Skeletal muscle satellite cell (primary cell): ENCODE measurements around the gene ELMO1.

Experiments
- H3K27me3 ChIP-seq: 2 replicates; pipeline ENCODE4 v1.7.0; 2013; ENCODE audit warnings: low read length; ENCODE audit not compliant: control insufficient read depth, insufficient read depth
- H3K36me3 ChIP-seq: 2 replicates; pipeline ENCODE4 v1.7.0; 2013; ENCODE audit warnings: mild to moderate bottlenecking, control low read depth, low read length; ENCODE audit not compliant: insufficient read depth
- H3K4me1 ChIP-seq: 2 replicates; pipeline ENCODE4 v1.7.0; 2013; ENCODE audit warnings: low read length; ENCODE audit not compliant: control insufficient read depth, insufficient read depth
- H3K4me2 ChIP-seq: 2 replicates; pipeline ENCODE4 v1.7.0; 2013; ENCODE audit warnings: mild to moderate bottlenecking, low read length
- H3K4me3 ChIP-seq: 2 replicates; pipeline ENCODE4 v1.7.0; 2013; ENCODE audit warnings: low read length
- H3K9ac ChIP-seq: 2 replicates; pipeline ENCODE4 v1.7.0; 2013; ENCODE audit warnings: mild to moderate bottlenecking, low read depth, low read length, moderate library complexity
- H3K9me3 ChIP-seq: replicated peaks from 2 replicates; pipeline ENCODE4 v1.7.0; 2013; ENCODE audit warnings: mild to moderate bottlenecking, control low read depth, low read length

The ELMO1 gene

DNA sequence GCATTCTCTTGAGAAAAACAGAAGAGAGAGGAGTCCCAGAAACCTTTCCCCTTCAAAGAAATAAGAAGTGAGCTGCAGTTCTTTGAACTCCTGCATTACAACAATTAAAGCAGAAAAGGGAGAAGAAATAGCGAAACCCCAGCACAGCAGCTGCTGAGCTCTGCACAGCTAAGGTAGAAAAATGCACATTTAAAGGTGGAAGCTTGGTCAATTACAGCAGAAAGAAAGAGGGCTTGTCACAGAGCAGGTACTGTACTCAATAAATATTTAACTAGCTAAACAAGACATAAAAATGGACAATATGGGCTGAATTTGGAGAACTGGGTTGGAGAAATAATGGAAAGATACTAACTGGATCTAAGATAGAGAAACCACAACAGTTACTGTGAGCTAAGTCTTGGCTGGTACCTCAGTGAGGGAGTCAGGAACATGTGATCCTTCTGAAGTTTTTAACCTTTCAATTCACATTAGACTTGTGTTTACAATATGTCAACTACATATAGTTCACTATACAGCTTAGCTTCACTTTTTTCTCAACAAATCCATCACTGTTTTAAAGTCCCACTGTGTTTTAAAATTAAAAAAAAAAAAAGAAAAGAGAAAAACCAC lies 332.5 kb downstream of the ELMO1 start:
- no peak overlapping the region for H3K4me2 ChIP-seq
- H3K27me3 ChIP-seq: no peaks in the 10 kb centered on the region
- H3K4me3 ChIP-seq: no peak overlapping the region
- no peak overlapping the region for H3K9ac ChIP-seq
- no peaks in the 10 kb centered on the region for H3K9me3 ChIP-seq
- H3K36me3 ChIP-seq: no peaks in the 10 kb centered on the region
- no peaks in the 10 kb centered on the region for H3K4me1 ChIP-seq

DNA sequence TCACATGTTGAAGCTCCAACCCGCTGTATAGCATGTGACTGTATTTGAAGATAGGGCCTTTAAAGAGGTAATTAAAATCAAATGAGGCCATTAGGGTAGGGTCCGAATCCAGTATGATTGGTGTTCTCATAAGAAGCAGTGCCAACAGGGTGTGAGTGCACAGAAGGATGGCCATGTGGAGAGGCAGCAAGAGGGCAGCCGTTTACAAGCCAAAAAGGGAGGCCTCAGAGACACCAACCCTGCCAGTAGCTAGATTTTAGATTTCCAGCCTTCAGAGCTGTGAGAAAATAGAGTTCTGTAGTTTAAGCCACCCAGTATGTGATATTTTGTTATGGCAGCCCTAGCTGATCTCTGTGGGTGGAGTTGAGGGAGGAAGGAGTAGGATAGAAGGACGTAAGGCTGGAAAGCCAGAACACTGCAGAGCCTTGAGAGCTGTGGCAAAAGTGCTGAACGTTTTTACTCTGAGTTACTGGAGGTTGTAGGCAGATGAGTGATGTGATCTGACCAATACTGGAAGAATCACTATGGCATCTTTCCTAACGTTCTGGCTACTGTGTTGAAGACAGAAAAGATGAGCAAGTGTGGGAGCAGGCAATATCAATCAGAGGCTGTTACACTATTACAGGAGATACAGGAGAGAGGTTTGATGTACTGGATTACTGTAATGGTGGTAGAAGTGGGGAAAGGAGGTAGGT lies 334.9 kb downstream of the ELMO1 start:
- Histone ChIP-seq H3K4me1 (no peaks in the 10 kb centered on the region), H3K4me3 (no peak overlapping the region), H3K4me2 (no peak overlapping the region), H3K36me3 (no peaks in the 10 kb centered on the region), H3K9ac (no peak overlapping the region), H3K27me3 (no peaks in the 10 kb centered on the region), H3K9me3 (no peaks in the 10 kb centered on the region)

DNA sequence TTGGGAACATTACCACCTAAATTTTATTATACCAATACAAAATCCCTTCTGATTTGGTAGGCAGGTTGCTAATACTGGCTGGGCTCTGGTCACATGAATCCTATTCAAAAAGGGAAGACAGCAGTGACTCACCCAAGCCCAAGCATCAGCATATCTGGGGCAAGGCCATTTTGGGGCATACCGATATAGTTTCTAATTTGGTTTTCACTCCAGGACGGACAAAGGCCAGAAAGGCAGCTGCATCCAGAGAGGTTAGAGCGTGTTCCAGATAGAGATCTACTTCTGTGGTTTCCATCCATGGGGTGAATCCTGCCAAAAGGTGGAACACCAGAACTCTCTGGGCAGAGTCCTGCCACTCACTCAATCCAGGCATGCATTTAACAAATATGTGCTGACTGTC lies 335.8 kb downstream of the ELMO1 start:
- Histone ChIP-seq H3K4me2 (no peak overlapping the region), H3K27me3 (no peaks in the 10 kb centered on the region), H3K36me3 (no peaks in the 10 kb centered on the region), H3K4me3 (no peak overlapping the region), H3K4me1 (no peaks in the 10 kb centered on the region), H3K9me3 (no peaks in the 10 kb centered on the region), H3K9ac (no peak overlapping the region)

DNA sequence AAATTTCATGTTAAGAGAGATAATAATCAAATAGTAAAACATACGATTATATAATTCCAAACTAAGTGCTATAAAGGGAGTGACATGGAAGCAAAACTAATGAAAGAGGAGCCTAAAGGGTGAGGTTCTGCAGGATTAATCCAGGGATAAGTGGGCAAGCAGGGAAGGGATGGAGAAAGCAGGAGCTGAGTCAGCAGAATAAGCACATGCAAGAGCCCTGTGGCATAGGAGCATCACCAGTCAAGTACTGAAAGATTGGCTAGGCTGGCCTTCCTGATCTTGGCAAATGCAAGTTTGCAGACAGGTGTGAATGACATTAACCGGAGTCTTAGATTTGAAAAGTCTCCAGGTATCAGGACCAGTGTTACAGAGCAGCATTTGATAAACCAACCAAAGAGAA lies 336.4 kb downstream of the ELMO1 start:
- Histone ChIP-seq H3K4me3 (no peak overlapping the region), H3K9me3 (no peaks in the 10 kb centered on the region), H3K4me1 (no peaks in the 10 kb centered on the region), H3K4me2 (no peak overlapping the region), H3K9ac (no peak overlapping the region), H3K27me3 (no peaks in the 10 kb centered on the region), H3K36me3 (no peaks in the 10 kb centered on the region)

DNA sequence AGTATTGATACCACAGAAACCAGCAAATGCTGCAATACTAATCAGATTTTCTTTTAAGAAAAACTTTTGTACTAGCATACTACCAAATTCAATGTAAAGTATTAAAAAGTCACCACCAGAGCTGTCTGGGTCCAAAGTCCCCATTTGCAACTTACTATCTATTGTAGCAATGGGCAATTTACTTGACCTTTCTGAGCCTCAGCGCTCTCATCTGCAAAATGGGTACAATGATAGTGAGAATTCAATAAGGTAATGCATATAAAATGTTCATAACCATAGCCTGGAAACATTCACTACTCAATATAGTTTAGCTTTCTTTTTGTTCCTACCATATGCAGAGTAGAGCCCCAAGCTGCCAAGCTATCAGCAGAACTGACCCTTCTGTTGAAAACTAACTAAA lies 337.2 kb downstream of the ELMO1 start:
- no peaks in the 10 kb centered on the region for H3K27me3 ChIP-seq
- H3K4me3 ChIP-seq: no peak overlapping the region
- no peak overlapping the region for H3K4me2 ChIP-seq
- no peaks in the 10 kb centered on the region for H3K4me1 ChIP-seq
- H3K9me3 ChIP-seq: no peaks in the 10 kb centered on the region
- no peaks in the 10 kb centered on the region for H3K36me3 ChIP-seq
- H3K9ac ChIP-seq: no peak overlapping the region

DNA sequence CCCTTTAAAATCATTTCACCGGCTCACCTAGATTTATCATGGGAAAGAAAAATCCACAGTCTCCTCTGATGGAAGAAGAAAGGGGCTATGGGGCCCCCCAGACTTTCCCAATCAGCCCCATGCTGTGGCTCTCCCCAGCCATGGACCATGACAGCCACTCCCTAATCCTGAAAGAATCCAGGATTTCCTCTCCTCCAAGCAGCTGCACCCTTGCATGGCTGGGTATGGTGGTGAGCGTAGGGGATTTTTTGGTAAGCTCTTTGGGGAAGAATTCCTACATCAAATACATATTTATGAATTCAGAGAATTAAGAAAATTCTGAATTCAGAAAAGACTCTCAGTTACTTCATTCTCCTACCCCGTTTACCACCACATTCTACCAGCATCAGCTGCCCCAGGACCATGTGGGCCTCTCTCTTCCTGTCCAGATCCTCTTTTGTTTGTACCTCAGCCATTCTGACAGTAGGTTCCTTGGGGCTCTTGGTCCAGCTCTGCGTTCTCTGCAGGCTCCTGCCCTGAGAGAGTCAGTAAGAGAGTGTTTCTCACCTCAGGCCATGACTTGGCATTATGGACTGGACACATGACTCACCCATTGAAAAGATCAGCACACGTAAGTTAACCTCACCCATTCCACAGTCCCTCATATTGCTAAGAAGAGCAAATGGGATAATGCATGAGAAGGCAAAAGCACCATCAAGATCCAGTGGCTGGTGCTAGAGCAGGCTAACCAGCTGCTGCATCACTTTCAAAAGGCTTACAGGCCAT lies 337.8 kb downstream of the ELMO1 start:
- Histone ChIP-seq H3K4me1 (no peaks in the 10 kb centered on the region), H3K9me3 (no peaks in the 10 kb centered on the region), H3K27me3 (no peaks in the 10 kb centered on the region), H3K9ac (no peak overlapping the region), H3K36me3 (no peaks in the 10 kb centered on the region), H3K4me2 (no peak overlapping the region), H3K4me3 (no peak overlapping the region)

DNA sequence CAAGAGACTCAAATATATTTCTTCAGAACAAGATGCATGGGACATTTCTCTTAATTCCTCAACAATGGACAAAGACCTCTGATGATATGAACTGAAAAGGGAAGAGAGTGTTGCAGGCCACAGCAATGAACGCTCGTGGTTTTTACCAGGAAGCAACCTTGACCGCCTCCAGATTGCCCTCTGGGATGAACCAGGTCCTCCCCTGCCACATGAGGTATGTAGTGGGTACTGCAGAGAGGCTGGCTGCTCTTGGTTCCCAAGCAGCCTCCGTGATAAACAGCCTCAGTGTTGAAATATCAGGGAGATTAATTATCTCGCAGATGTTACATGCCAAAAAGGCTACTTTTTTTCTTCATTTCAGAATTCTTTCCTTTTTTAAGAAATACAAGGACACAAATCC lies 338.8 kb downstream of the ELMO1 start:
- Histone ChIP-seq H3K4me3 (no peak overlapping the region), H3K27me3 (no peaks in the 10 kb centered on the region), H3K4me2 (no peak overlapping the region), H3K9ac (no peak overlapping the region), H3K36me3 (no peaks in the 10 kb centered on the region), H3K4me1 (no peaks in the 10 kb centered on the region), H3K9me3 (no peaks in the 10 kb centered on the region)

DNA sequence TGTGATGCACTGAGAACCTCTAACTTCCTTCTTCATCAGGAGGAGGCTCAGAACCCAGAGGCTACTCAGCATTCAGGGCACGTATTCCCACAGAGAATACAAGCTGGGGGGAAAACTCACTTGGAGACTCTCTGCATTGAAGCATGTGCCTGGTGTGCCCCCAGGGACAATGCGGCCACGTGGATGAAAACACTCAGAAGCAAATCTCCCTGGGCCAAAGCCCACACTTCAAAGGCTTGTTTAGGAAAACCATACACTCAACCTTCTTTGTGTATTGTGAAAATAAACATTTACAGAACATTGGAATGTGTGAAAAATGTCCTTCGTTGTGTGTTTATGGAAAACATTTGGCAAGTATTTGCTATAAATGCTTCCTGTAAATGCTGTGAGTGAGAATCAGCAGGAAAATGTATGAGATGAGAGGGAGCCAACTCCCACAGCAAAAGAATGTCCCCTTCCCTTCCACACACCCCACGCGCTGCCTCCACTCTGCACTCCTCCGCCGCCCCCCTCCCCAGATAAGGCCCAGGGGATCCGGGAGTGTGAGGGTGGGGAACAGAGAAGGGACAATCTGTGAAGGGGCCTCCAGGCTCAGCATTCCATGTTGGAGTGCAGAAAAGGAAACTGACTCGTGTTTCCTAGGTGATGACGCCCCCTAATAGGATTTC lies 339.5 kb downstream of the ELMO1 start:
- H3K4me3 ChIP-seq: no peak overlapping the region
- no peaks in the 10 kb centered on the region for H3K4me1 ChIP-seq
- no peaks in the 10 kb centered on the region for H3K36me3 ChIP-seq
- H3K27me3 ChIP-seq: no peaks in the 10 kb centered on the region
- H3K9ac ChIP-seq: no peak overlapping the region
- H3K9me3 ChIP-seq: no peaks in the 10 kb centered on the region
- no peak overlapping the region for H3K4me2 ChIP-seq

DNA sequence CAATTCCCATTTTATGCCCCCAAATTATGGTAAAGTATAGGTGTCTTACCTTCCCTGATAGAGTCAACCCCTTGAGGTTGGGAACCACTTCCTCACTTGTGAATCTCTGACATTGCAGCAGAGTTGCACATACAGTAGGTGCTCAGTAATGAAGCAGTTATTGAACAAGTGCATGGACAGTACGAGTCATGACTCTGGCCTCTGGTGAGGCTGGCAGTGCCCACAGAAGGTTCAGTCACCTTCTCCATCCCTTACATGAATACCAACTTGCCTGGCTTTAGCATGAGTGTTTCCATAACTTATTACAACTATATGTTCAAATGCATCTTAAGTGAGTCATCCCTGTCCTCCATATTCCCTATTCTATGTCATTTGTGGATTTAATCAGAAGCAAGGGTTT lies 340.0 kb downstream of the ELMO1 start:
- H3K4me2 ChIP-seq: no peak overlapping the region
- H3K27me3 ChIP-seq: no peaks in the 10 kb centered on the region
- H3K36me3 ChIP-seq: no peaks in the 10 kb centered on the region
- no peak overlapping the region for H3K4me3 ChIP-seq
- no peak overlapping the region for H3K9ac ChIP-seq
- no peaks in the 10 kb centered on the region for H3K9me3 ChIP-seq
- H3K4me1 ChIP-seq: no peaks in the 10 kb centered on the region

DNA sequence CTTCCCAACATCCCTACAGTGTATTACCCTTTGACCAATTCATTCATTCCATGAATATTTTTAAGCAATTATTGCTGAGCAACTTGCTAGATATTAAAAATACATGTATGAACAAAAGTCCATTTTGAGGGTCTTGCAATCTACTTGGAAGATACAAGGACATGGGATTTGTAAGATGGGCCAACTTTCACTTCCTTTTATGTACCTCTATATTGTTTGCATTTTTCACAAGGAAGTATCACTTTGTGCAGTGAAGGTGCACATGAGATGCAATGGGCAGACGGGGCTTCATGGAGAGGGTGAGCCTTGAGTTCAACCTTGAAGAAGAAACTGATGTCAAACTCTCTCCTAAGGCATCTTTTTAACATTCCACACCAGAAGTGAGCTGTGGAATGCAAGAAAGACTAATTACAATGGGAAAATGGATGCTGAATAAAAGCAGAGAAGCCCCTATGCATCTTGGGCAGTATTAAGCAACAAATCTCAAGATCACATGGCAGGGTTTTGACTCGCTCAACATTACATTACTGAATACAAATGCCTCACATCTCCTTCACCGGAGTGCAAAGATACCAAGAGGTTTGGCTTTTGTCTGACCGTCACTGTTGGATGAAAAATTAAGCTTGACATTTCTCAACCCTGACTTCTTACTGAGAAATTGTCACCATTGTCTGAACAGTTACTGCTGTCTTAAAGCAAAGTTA lies 341.5 kb downstream of the ELMO1 start:
- Histone ChIP-seq H3K27me3 (no peaks in the 10 kb centered on the region), H3K4me3 (no peak overlapping the region), H3K4me2 (no peak overlapping the region), H3K4me1 (no peaks in the 10 kb centered on the region), H3K9ac (no peak overlapping the region), H3K9me3 (no peaks in the 10 kb centered on the region), H3K36me3 (no peaks in the 10 kb centered on the region)

DNA sequence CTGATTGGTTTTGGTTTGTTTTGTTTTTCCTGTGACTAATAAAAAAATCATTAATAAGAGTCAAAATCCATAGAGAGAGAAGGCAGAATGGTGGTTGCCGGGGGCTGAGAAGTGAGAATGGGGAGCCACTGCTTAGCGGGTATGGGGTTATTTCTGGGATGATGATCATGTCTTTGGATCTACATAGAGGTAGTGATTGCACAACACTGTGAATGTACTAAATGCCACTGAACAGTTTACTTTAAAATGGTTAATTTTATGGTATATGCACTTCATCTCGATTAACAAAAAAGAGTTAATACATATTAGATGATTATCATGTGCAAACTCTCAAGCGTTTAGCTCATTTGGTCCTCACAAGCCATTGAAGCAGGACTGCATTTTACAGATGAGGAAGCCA lies 342.9 kb downstream of the ELMO1 start:
- no peak overlapping the region for H3K9ac ChIP-seq
- no peak overlapping the region for H3K4me2 ChIP-seq
- no peaks in the 10 kb centered on the region for H3K36me3 ChIP-seq
- no peak overlapping the region for H3K4me3 ChIP-seq
- H3K27me3 ChIP-seq: no peaks in the 10 kb centered on the region
- H3K4me1 ChIP-seq: no peaks in the 10 kb centered on the region
- no peaks in the 10 kb centered on the region for H3K9me3 ChIP-seq
